ENCODE results near the gene COPS3. TPM values are rescaled to one million over a fixed set of nuclear protein-coding genes. Genes with fewer than 3 reads are reported as not detected.
A peak's percentile ranks its signal among the peaks of the same experiment; 100 is the strongest.

COPS3 gene
- total RNA-seq, 4 donors from 2014 or later = 50.8 to 68.0 (median 59.6) TPM

DNA sequence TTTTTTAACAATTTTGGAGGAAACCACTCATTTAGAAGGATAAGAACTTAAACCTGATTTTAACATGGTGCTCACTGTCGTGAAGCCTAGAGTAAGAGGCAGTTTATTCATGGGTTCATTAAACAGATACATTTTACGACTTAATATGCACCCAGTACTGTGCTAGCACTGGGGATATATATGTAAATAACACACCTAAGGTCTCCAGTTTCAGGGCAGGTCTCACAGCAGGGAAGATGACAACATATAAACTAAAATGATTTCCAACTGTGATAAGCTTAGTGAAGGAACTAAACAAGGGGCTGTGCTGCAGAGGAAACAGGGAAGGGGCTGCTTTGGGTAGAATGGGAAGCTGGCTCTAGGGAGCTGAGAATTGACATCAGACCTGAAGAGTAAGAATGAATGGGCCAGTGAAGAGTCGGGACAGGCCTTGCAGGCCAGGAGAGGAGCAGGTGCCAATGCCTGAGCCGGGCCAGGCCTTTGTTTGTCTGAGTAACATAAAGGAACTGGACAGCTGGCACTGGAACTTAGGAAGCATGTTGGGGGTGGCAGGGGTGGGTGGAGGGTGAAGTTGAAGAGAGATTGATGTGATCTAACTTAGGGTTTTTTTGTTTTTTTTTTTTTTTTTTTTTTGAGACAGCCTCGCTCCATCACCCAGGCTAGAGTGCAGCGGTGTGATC is 34.2 kb upstream of the COPS3 start:
- 92 to 96% methylated on average over 6 of the region's 6 CpGs for WGBS, 2 donors
- intact Hi-C loops (cut with DNase I; ENCODE audit: low total_unique reads) = no loop called here
- H3K4me3 ChIP-seq (ENCODE audit: low read depth, poor library complexity, severe bottlenecking) = no peak overlapping the region
- TF ChIP-seq POLR2A (IDR thresholded peaks at IDR 0.05) = no peak
- TF ChIP-seq, protein P1, sequence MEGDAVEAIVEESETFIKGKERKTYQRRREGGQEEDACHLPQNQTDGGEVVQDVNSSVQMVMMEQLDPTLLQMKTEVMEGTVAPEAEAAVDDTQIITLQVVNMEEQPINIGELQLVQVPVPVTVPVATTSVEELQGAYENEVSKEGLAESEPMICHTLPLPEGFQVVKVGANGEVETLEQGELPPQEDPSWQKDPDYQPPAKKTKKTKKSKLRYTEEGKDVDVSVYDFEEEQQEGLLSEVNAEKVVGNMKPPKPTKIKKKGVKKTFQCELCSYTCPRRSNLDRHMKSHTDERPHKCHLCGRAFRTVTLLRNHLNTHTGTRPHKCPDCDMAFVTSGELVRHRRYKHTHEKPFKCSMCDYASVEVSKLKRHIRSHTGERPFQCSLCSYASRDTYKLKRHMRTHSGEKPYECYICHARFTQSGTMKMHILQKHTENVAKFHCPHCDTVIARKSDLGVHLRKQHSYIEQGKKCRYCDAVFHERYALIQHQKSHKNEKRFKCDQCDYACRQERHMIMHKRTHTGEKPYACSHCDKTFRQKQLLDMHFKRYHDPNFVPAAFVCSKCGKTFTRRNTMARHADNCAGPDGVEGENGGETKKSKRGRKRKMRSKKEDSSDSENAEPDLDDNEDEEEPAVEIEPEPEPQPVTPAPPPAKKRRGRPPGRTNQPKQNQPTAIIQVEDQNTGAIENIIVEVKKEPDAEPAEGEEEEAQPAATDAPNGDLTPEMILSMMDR (IDR thresholded peaks at IDR 0.05) = no peak
- peak in 1 of 2 donors; percentile 71 for DNase-seq (ENCODE audit: low spot score in 2 of 2)

DNA sequence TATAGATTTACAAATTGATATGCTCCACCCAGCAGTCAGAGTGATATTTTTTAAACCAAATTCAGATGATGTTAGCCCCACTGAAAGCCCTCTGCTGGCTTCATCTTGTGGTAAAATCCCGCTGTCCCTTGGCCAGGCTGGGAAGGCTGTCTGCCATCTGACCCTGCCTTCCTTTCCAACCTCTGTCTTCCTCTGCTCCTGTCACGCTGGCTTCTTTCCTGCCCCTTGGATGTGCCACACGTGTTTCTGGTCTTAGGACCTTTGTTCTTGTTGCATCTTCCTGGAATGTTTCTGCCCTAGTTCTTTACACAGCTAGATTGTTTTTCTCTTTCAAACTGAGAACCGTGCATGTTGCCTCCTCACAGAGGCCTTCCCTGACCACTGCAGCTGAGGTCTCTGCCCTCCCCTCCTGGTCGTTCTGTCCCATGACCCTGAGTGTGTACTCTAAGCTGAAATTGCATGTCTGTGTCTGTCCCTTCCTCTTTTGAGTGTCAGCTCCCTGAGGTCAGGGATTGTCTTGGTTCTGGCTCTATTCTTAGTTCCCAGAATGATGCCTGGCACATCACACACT is 33.5 kb upstream of the COPS3 start:
- H3K4me3 ChIP-seq (ENCODE audit: low read depth, poor library complexity, severe bottlenecking) = no peak overlapping the region
- TF ChIP-seq POLR2A (IDR thresholded peaks at IDR 0.05) = no peak
- DNase-seq (ENCODE audit: low spot score in 2 of 2) = peak in 1 of 2 donors; percentile 65
- intact Hi-C loops (cut with DNase I; ENCODE audit: low total_unique reads) = loop anchor here (5.0 kb wide), 1 partner anchor 172 kb away; no protein-coding TSS in a partner anchor
- WGBS, 2 donors = 60 to 72% methylated on average over 5 of the region's 5 CpGs

GRCh38 chr17:17313350-17313991 is 32.4 kb upstream of the COPS3 start:
- 61 to 62% methylated on average over 12 of the region's 12 CpGs for WGBS, 2 donors
- TF ChIP-seq POLR2A (IDR thresholded peaks at IDR 0.05) = no peak
- TF ChIP-seq, protein P1 (IDR thresholded peaks at IDR 0.05) = no peak
- DNase-seq (ENCODE audit: low spot score in 2 of 2) = no peak
- intact Hi-C loops (cut with DNase I; ENCODE audit: low total_unique reads) = loop anchor here (5.0 kb wide), 1 partner anchor 171 kb away; no protein-coding TSS in a partner anchor
- H3K4me3 ChIP-seq (ENCODE audit: low read depth, poor library complexity, severe bottlenecking) = no peak overlapping the region

GRCh38 chr17:17309356-17309755 is 28.3 kb upstream of the COPS3 start:
- 95 to 100% methylated on average over 1 of the region's 1 CpG for WGBS, 2 donors
- no peak for DNase-seq (ENCODE audit: low spot score in 2 of 2)
- no peak overlapping the region for H3K4me3 ChIP-seq (ENCODE audit: low read depth, poor library complexity, severe bottlenecking)
- TF ChIP-seq, protein P1 (IDR thresholded peaks at IDR 0.05) = no peak
- TF ChIP-seq POLR2A (IDR thresholded peaks at IDR 0.05) = no peak
- intact Hi-C loops (cut with DNase I; ENCODE audit: low total_unique reads) = no loop called here

DNA sequence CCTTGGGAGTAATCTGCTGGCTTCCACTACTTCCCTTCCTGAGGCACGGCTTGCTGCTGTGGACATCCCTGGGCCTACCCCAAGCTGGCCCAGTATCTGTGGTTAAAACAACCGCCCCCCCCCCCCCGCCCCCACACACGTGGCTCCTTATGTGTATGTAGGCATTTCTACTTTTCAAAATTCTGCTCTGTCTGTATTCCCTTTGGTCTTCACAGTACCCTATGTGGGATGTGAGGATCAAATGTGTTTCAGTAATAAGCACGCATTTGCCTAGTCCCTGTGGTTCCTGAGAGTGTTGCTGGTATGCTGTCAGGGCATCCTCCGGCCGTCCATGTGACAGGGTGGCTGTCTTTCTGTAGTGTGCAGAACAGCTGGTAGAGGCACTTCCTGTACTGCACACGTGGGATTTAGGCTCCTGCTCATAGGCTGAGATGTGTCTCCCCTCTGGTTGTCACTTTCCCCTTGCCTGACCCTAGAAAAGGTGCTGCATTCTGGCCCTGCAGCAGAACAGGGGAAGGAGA is 24.3 kb upstream of the COPS3 start:
- H3K4me3 ChIP-seq (ENCODE audit: low read depth, poor library complexity, severe bottlenecking) = no peak overlapping the region
- no peak for TF ChIP-seq POLR2A (IDR thresholded peaks at IDR 0.05)
- TF ChIP-seq, protein P1 (IDR thresholded peaks at IDR 0.05) = no peak
- intact Hi-C loops (cut with DNase I; ENCODE audit: low total_unique reads) = no loop called here
- peak in 1 of 2 donors; percentile 18 for DNase-seq (ENCODE audit: low spot score in 2 of 2)
- 46 to 70% methylated on average over 7 to 8 of the region's 8 CpGs for WGBS, 2 donors

DNA sequence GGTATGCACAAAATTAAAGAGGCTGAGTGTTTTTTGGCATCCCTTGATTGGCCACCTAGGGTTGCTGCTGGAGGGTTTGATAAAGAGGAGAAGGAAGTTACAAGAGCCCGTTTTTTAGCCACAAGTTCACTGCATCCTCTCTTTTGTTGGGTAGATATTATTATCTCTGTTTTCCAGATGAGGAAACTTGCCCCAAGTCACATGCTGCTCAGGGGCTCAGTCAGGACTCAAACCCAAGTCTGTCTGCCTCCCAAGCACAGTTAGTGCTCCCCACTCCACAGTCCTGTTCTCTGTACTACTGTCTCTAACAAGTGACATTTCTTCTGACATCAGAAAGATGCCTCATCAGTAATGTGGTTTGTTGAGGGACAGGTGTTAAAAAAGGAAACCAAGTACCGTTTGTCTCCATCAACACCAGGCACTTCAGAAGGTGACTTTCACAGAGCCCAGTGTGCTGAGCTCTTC is 23.5 kb upstream of the COPS3 start:
- H3K4me3 ChIP-seq (ENCODE audit: low read depth, poor library complexity, severe bottlenecking) = no peak overlapping the region
- intact Hi-C loops (cut with DNase I; ENCODE audit: low total_unique reads) = no loop called here
- no peak for DNase-seq (ENCODE audit: low spot score in 2 of 2)
- TF ChIP-seq POLR2A (IDR thresholded peaks at IDR 0.05) = no peak
- TF ChIP-seq, protein P1 (IDR thresholded peaks at IDR 0.05) = no peak
- 49 to 54% methylated on average over 2 of the region's 2 CpGs for WGBS, 2 donors
